Right lobe of liver (tissue), 4 donors: ENCODE results near the gene PRSS16.

Experiments used
- POLR2A ChIP-seq: fragments of 450-650 bp; IDR thresholded peaks from one replicate; pipeline ENCODE4 v1.6.1; 2017; ENCODE audit warnings: antibody characterized with exemption, mild to moderate bottlenecking
- TF ChIP-seq, protein P1 (sequence below), 4 donors: fragments of 200-600 bp in 3 of 4; fragments of 450-650 bp in 1 of 4; IDR thresholded peaks; one replicate each; pipeline versions ENCODE4 v1.5.1 to v1.8.0; 2016 to 2022; ENCODE audit warnings: antibody characterized with exemption in 4 of 4, mild to moderate bottlenecking in 2 of 4
- donor health status: DM: no; HTN: no; CAD: no.
- donor health status: DM: no; HTN: no; CAD: no.
- donor health status: DM: no; HTN: yes; CAD: no.

DNA sequence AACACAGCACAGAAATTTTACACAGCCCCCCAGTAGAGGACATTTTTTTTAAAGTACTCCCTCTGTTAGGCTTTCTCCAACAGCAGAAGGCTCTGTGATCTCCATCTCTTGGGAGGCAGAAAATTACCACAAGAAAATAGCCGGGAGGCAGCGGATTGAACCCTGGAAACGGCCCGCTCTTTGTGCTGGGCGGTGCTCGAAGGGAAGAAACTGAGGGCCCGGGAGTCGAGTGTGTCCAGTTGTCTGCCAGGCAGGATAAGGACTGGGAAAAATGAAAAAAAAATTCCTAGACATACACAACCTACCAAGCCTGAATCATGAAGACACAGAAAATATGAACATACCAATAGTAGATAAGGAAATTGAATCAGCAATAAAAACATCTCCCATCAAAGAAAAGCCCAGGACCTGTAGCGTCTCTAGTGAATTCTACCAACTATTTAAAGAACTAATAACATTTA is 33.1 kb downstream of the PRSS16 start:
- TF ChIP-seq, protein P1, sequence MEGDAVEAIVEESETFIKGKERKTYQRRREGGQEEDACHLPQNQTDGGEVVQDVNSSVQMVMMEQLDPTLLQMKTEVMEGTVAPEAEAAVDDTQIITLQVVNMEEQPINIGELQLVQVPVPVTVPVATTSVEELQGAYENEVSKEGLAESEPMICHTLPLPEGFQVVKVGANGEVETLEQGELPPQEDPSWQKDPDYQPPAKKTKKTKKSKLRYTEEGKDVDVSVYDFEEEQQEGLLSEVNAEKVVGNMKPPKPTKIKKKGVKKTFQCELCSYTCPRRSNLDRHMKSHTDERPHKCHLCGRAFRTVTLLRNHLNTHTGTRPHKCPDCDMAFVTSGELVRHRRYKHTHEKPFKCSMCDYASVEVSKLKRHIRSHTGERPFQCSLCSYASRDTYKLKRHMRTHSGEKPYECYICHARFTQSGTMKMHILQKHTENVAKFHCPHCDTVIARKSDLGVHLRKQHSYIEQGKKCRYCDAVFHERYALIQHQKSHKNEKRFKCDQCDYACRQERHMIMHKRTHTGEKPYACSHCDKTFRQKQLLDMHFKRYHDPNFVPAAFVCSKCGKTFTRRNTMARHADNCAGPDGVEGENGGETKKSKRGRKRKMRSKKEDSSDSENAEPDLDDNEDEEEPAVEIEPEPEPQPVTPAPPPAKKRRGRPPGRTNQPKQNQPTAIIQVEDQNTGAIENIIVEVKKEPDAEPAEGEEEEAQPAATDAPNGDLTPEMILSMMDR (IDR thresholded peaks at IDR 0.05): no peak
- no peak for TF ChIP-seq POLR2A
